Transverse colon (tissue), 4 donors: ENCODE results near the gene CES2. TPM values are rescaled to one million over a fixed set of nuclear protein-coding genes. Genes with fewer than 3 reads are reported as not detected.
A peak's percentile ranks its signal among the peaks of the same experiment; 100 is the strongest.

ENCODE experiments used
- DNase-seq: peaks from one replicate; pipeline ENCODE4 v3.0.0-alpha.2; 2019
- H3K27ac ChIP-seq, 4 donors: fragments of 200-600 bp; sonication (generic); 2 replicates each; pipeline ENCODE4 v1.5.1; 2016 to 2018; ENCODE audit warnings: inconsistent platforms in 4 of 4
- H3K27me3 ChIP-seq: fragments of 200-600 bp; sonication (generic); 2 replicates; pipeline ENCODE4 v1.5.1; 2017; ENCODE audit warnings: inconsistent platforms
- H3K36me3 ChIP-seq, 4 donors: fragments of 200-600 bp; sonication (generic); 2 replicates each; pipeline ENCODE4 v1.5.1; 2017 to 2019; ENCODE audit warnings: inconsistent platforms in 4 of 4
- H3K4me1 ChIP-seq, 4 donors: fragments of 200-600 bp; sonication (generic); 2 replicates each; pipeline ENCODE4 v1.5.1; 2017 to 2020; ENCODE audit warnings: inconsistent platforms in 4 of 4
- H3K4me3 ChIP-seq, 4 donors: fragments of 200-600 bp; sonication (generic); 1 replicate in 1 of 4; 2 replicates in 3 of 4; pipeline versions ENCODE4 v1.5.1 to v1.6.1; 2017 to 2019; ENCODE audit warnings: inconsistent platforms in 4 of 4
- H3K9me3 ChIP-seq, 2 donors: fragments of 200-600 bp; sonication (generic); 2 replicates each; pipeline ENCODE4 v1.5.1; 2017 to 2019; ENCODE audit warnings: inconsistent platforms in 2 of 2
- CTCF ChIP-seq, 5 experiments: fragments of 200-600 bp in 3 of 5; fragments of 450-650 bp in 2 of 5; sonication (generic) in 3 of 5; IDR thresholded peaks; 1 replicate in 2 of 5; 2 replicates in 3 of 5; pipeline ENCODE4 v1.5.1; 2016 to 2017; ENCODE audit warnings: antibody characterized with exemption in 5 of 5, inconsistent platforms in 3 of 5, mild to moderate bottlenecking in 2 of 5, moderate library complexity in 1 of 5
- EP300 ChIP-seq: sonication (generic); formaldehyde crosslinking; IDR thresholded peaks from one replicate; pipeline ENCODE4 v1.6.1; 2017; ENCODE audit warnings: antibody characterized with exemption, low read depth
- POLR2A ChIP-seq: fragments of 450-650 bp; IDR thresholded peaks from one replicate; pipeline ENCODE4 v1.6.1; 2016; ENCODE audit warnings: antibody characterized with exemption, mild to moderate bottlenecking, moderate library complexity
- POLR2AphosphoS5 ChIP-seq, 3 donors: sonication (generic); formaldehyde crosslinking; IDR thresholded peaks; one replicate each; pipeline ENCODE4 v1.6.1; 2016; ENCODE audit warnings: antibody characterized with exemption in 3 of 3
- WGBS, 2 donors: methylation state at CpG; one replicate each; pipeline ENCODE4 v1.1.5; 2018; ENCODE audit warnings: low coverage in 1 of 2; 5-methylcytosine and 5-hydroxymethylcytosine counted together
- in situ Hi-C, 4 donors: fragments of 200-750 bp; cut with MboI; loops; one replicate each; pipeline versions ENCODE4 v1.15.0 to v1.15.1; 2017; ENCODE audit warnings: low sequenced_read_pairs in 3 of 4, low pct_ligation_motif_present in 1 of 4, low pct_unique_long_range_greater_than_20kb in 1 of 4
- intact Hi-C: fragments of 100-400 bp; cut with DNase I; formaldehyde crosslinking; loops from one replicate; pipeline ENCODE4 v1.15.1; 2023; ENCODE audit warnings: low total_unique reads
- total RNA-seq, 4 donors: library from RNA; depleted of rRNA; stranded (reverse); fragments of >200 nt; gene quantifications; one replicate each; pipeline ENCODE4 v1.1.0, GENCODE V29; 2016

Gene CES2
- total RNA-seq, 4 donors from 2014 or later = 462 to 1,338 (median 921) TPM

- Histone ChIP-seq H3K27ac (no peak overlapping the region), H3K27me3 (peaks cover 13% of the 10 kb centered on the region), H3K36me3 (peaks cover 0 to 15% (median 5%) of the 10 kb centered on the region in 4 donors), H3K9me3 (no peaks in the 10 kb centered on the region), H3K4me3 (no peak overlapping the region), H3K4me1 (peaks cover 17 to 22% (median 17%) of the 10 kb centered on the region in 4 donors)
- no peak for DNase-seq
- in situ Hi-C loops = no loop called here
- intact Hi-C loops = no loop called here
- WGBS, 2 donors = 30 to 35% methylated on average over 4 to 5 of the region's 5 CpGs
- no peak for TF ChIP-seq CTCF (IDR thresholded peaks at IDR 0.05)
- no peak for TF ChIP-seq POLR2A
- no peak for TF ChIP-seq POLR2AphosphoS5 (IDR thresholded peaks at IDR 0.05)
- no peak for TF ChIP-seq EP300
These were observed 11.6 kb downstream of the CES2 start for GRCh38 chr16:66946974-66947301.

GRCh38 chr16:66947302-66948065 is 12.2 kb downstream of the CES2 start:
- Histone ChIP-seq H3K4me1 (peaks cover 17 to 22% (median 17%) of the 10 kb centered on the region in 4 donors), H3K9me3 (no peaks in the 10 kb centered on the region), H3K27me3 (peaks cover 13% of the 10 kb centered on the region), H3K27ac (peak overlapping the region in 2 of 4 donors; percentile 26 to 45), H3K4me3 (peak overlapping the region; percentile 34 to 58 (median 47)), H3K36me3 (peaks cover 0 to 10% (median 2%) of the 10 kb centered on the region in 4 donors)
- intact Hi-C loops = no loop called here
- TF ChIP-seq EP300 (no peak), CTCF (IDR thresholded peaks at IDR 0.05) (peak; percentile 87 to 97 (median 92)), POLR2A (no peak), POLR2AphosphoS5 (IDR thresholded peaks at IDR 0.05) (peak in 1 of 3 donors; percentile 11)
- WGBS, 2 donors = 0 to 2% methylated on average over 1 to 23 of the region's 23 CpGs
- DNase-seq = peak; percentile 91
- in situ Hi-C loops = no loop called here

- H3K27ac ChIP-seq = peak overlapping the region in 2 of 4 donors; percentile 26 to 45
These were observed 13.0 kb downstream of the CES2 start for GRCh38 chr16:66948134-66948836.

More at GRCh38 chr16:66948134-66948836, 13.0 kb downstream of the CES2 start:
- Histone ChIP-seq H3K36me3 (peaks cover 0 to 2% (median 0%) of the 10 kb centered on the region in 4 donors), H3K27me3 (peaks cover 13% of the 10 kb centered on the region), H3K4me1 (peaks cover 18 to 30% (median 21%) of the 10 kb centered on the region in 4 donors), H3K9me3 (no peaks in the 10 kb centered on the region), H3K4me3 (peak overlapping the region; percentile 20 to 58 (median 40))
- intact Hi-C loops (no loop called here), in situ Hi-C loops (no loop called here)
- DNase-seq = peak; percentile 43
- TF ChIP-seq CTCF (IDR thresholded peaks at IDR 0.05) (no peak), EP300 (no peak), POLR2A (no peak), POLR2AphosphoS5 (IDR thresholded peaks at IDR 0.05) (no peak)
- 4 to 8% methylated on average over 4 to 37 of the region's 44 CpGs for WGBS, 2 donors
